GM12864 (cell line): ENCODE results near the gene FARP1.
"Not testable (repeated sequence)": the region's sequence is repeated elsewhere in the genome, so short reads cannot be mapped to it uniquely, and the experiment has no call there.

Experiments
- DNase-seq: peaks from one replicate; pipeline ENCODE4 v3.0.0-alpha.2; 2011; ENCODE audit warnings: low read depth
- H3K4me3 ChIP-seq: 2 replicates; pipeline ENCODE4 v1.5.1; 2011; ENCODE audit warnings: mild to moderate bottlenecking, low read depth, low read length, control low read depth
- TF ChIP-seq, protein P1 (sequence below): IDR thresholded peaks from 2 replicates; pipeline ENCODE4 v1.5.1; 2011; ENCODE audit warnings: low read depth, mild to moderate bottlenecking, moderate library complexity, low read length, control low read depth, inconsistent platforms; ENCODE audit errors: missing control alignments

FARP1 gene

DNA sequence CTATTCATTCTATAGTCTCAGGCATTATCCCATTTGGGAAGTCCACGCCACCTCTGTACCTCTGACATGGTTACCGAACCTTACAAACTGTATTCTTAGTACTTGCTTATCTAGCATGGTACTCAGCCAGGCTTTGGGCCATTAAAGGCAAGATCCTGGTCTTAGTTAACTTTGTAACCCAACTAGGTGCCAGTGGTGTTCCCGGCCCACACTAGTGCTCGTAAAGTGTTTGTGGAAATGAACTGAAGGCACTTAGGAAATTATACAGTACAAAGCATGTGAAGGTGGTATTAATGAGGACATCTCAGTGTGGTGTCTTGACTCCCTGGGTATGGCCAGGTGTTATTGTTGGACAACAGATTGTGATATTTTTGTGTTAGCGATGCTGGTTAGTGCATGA lies 122.0 kb downstream of the FARP1 start:
- TF ChIP-seq, protein P1, sequence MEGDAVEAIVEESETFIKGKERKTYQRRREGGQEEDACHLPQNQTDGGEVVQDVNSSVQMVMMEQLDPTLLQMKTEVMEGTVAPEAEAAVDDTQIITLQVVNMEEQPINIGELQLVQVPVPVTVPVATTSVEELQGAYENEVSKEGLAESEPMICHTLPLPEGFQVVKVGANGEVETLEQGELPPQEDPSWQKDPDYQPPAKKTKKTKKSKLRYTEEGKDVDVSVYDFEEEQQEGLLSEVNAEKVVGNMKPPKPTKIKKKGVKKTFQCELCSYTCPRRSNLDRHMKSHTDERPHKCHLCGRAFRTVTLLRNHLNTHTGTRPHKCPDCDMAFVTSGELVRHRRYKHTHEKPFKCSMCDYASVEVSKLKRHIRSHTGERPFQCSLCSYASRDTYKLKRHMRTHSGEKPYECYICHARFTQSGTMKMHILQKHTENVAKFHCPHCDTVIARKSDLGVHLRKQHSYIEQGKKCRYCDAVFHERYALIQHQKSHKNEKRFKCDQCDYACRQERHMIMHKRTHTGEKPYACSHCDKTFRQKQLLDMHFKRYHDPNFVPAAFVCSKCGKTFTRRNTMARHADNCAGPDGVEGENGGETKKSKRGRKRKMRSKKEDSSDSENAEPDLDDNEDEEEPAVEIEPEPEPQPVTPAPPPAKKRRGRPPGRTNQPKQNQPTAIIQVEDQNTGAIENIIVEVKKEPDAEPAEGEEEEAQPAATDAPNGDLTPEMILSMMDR = no peak
- no peak for DNase-seq
- H3K4me3 ChIP-seq = no peak overlapping the region

DNA sequence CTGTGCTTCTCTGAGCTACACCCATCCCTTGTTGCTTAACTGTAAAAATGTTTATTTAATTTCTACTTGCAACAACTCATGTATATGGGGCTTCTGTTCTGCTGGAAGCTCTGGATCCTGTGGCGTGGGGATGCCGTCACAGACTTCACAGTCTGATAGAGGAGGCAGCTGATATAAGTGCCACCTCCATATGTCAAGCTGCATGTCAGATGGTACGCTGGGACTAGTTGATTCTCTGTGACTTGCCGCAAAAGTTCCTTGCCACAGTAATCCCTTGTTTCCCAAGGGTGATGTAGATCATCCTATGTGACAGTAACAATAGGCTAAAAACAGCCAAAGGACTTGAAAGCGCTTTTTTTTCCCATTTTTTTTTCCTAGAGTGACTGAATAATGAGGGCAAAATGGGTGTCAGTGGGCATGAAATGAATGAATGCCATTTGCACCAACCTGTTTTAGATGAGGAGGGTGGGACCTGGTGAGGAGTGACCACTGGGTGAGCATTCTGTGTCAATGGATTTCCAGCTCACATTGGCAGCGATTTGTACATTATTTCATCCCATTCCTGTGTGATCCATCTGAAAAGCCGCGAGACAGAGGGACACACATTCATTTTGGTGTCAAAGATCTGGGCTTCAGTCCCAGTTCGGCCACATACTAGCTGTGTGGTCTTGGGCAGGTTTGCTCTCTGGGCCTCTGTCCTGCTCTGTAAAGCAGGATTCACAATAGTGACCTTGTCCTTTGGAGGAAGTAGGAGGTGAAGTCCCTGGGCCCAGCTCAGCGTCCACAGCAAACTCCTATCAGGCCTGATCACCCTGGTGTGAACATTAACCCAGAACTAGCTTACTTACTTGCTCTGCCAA lies 123.0 kb downstream of the FARP1 start:
- no peak overlapping the region for H3K4me3 ChIP-seq
- DNase-seq = no peak
- TF ChIP-seq, protein P1 = no peak

DNA sequence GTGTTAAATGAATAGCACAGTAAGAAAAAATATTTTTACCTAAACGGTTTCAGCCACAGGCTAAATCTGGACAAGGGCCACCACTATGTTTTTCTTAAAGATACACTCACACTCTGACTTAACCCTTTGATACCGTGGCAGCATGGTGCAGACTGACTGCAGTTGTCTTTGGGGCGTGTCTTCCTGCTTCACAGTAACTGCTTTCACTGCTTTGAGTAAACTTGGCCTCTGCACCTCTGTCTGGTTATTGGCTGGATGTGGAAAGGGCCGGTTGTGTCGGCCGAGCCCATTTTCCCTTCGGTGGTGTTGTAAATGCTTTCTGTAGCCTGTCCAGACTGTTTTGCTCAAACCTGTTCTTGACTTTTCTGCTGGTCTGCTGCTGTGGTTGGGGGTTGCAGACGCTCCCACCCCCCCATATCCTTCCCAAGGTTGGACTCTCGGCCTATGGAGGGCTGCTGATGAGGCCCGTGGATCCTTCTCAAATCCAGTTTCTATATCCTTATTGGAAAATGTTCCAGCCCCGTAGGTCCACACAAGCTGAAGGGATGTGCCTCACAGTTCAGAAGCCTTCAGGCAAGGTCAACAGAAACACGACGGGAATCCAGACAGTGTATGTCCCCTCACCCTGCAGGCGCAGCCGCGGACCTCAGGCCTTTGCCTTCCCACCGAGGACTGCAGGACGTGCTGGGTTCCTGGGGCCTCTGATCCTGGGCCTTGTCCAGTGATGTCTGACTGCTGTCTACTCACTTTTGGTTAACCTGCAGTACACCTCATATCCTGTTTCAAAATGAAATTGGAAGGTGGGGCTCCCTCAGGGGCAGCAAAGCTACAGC lies 124.4 kb downstream of the FARP1 start:
- TF ChIP-seq, protein P1 = no peak
- H3K4me3 ChIP-seq = no peak overlapping the region
- peak; percentile 5 for DNase-seq

DNA sequence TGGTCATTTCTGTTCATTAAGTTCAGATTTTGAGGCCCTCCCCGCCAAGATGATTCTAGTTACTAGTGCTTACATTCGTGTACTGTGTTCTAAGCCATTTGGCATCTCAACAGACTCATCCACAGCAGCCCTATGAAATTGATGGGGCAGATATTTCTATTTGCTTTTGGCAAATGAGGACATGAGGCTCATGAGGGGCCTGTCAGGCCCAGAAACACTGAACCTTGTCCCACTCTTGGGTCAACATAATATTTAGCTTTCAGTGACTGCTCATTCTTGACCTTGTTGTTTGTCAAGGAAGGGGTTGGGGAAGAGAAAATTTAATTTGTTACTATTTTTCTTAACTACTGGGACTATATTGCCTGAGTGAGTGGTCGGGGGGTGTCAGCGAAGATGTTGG lies 126.5 kb downstream of the FARP1 start:
- TF ChIP-seq, protein P1 = no peak
- no peak for DNase-seq
- no peak overlapping the region for H3K4me3 ChIP-seq

DNA sequence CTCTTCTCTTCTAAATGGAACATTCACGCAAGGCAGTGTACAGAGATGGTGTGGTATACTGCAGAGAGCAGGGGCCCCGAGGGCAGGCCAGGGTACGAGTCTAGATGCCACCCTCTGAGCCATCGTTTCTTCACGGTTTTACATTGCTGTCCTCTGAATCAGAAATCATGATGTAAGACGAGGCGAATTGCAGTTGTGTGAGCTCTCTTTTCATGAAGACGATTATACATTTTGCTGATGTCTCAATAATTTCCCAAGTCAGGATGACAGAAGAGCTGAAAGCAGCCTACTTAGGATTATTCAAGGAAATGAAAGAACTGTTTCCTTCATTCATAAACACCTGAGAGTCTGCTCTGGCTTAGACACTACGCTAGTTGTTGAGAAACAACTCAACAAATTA lies 127.9 kb downstream of the FARP1 start:
- H3K4me3 ChIP-seq = no peak overlapping the region
- no peak for DNase-seq
- TF ChIP-seq, protein P1 = no peak

DNA sequence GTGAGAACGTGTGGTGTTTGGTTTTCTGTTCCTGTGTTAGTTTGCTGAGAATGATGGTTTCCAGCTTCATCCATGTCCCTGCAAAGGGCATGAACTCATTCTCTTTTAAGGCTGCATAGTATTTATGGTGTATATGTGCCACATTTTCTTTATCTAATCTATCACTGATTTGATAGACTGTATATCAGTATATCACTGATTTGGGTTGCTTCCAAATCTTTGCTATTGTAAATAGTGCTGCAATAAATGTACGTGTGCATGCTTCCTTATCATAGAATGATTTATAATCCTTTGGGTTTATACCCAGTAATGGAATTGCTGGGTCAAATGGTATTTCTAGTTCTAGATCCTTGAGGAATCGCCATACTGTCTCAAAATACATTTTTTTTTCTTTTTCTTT lies 128.8 kb downstream of the FARP1 start:
- DNase-seq, H3K4me3 ChIP-seq: not testable (repeated sequence)

DNA sequence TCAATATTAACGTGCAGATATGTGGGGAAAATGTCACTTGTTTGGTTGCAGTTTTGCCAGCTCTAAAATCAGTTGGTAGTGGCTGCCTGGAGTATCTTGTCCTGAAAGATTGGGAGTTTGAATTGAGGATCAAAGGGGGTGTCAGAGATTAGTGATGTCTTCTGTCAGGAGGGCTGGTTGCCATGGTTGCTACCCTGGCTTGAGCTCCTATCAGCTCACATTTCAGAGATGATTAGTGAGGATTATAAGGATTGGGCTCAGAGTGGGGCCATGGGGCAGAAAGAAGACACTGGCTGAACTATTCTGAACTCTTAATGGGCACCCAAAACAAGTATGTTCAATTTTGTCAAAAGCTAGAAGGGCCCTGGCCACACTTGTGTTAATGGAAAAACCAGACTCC lies 129.7 kb downstream of the FARP1 start:
- no peak overlapping the region for H3K4me3 ChIP-seq
- TF ChIP-seq, protein P1 = no peak
- DNase-seq = no peak
